ENCODE data around the gene SIRT6. TPM values are rescaled to one million over a fixed set of nuclear protein-coding genes. Genes with fewer than 3 reads are reported as not detected.
"Not testable (repeated sequence)": the region's sequence is repeated elsewhere in the genome, so short reads cannot be mapped to it uniquely, and the experiment has no call there.

Gene SIRT6
- polyA plus RNA-seq, 1 of the 3 experiments (the other 2 are of a cell fraction), result 41.0 TPM

DNA sequence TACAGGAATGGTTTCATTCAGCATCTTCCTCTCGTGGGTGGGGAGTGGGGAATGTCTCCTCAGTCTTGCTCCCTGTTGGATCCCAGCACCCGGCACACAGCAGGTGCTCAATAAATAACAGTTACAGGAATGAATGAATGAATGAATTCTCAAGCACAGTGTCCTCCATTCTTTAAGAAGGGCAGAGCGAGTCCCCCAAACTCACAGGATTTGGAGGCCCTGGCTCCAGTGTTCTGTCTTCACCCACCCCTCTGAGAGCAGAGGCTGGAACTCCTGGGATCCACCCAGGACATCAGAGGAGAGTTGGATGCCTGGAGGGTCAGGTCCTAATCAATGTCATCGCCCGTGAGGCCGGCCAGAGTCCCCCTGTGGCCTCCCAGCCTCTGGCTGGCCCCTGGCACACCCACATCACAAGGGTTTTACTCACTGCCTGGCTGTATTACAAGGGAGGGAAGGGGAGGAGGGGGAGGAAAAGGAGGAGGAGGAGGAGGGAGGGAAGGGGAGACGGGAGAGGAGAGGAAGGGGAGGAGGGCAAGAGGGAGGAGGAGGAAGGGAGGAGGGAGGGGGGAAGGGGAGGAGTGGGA, 37.6 kb downstream of the SIRT6 start:
- no peaks in the 10 kb centered on the region for H3K36me3 ChIP-seq (replicated peaks in 1 of 2; ENCODE audit: control insufficient read depth in 1 of 2, insufficient read depth in 2 of 2, low read length in 1 of 2)
- POLR2A ChIA-PET, result no interaction called here
- CTCF ChIA-PET, result no interaction called here
- no peaks in the 10 kb centered on the region for H4K20me1 ChIP-seq (ENCODE audit: insufficient read depth)
- no peak overlapping the region for H3K27ac ChIP-seq (ENCODE audit: low read depth in 2 of 2, low read length in 1 of 2)
- no peaks in the 10 kb centered on the region for H3K79me2 ChIP-seq (ENCODE audit: insufficient read depth)
- H3F3A ChIP-seq (replicated peaks; ENCODE audit: insufficient read depth), result no peaks in the 10 kb centered on the region
- H2AFZ ChIP-seq (ENCODE audit: low read depth), result no peak overlapping the region
- DNase-seq, result peak; percentile 12
- H3K27me3 ChIP-seq (ENCODE audit: insufficient read depth), result no peaks in the 10 kb centered on the region
- no peak overlapping the region for H3K4me2 ChIP-seq
- no peak for TF ChIP-seq GABPA (IDR thresholded peaks at IDR 0.05; ENCODE audit: low read depth)
- no peak for TF ChIP-seq FOXM1 (IDR thresholded peaks at IDR 0.05; ENCODE audit: low read depth)
- no peak for TF ChIP-seq NFIC (IDR thresholded peaks at IDR 0.05; ENCODE audit: borderline replicate concordance)
- TF ChIP-seq, protein P1, sequence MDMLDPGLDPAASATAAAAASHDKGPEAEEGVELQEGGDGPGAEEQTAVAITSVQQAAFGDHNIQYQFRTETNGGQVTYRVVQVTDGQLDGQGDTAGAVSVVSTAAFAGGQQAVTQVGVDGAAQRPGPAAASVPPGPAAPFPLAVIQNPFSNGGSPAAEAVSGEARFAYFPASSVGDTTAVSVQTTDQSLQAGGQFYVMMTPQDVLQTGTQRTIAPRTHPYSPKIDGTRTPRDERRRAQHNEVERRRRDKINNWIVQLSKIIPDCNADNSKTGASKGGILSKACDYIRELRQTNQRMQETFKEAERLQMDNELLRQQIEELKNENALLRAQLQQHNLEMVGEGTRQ (IDR thresholded peaks at IDR 0.05; ENCODE audit: borderline replicate concordance, low read depth, low read length), result no peak
- TF ChIP-seq JUND (IDR thresholded peaks at IDR 0.05), result no peak
- TF ChIP-seq TEAD4 (IDR thresholded peaks at IDR 0.05; ENCODE audit: borderline replicate concordance, insufficient read depth), result no peak
- TF ChIP-seq FOXJ3 (CRISPR knock-in tag; IDR thresholded peaks at IDR 0.05), result no peak
- TF ChIP-seq NRF1 (IDR thresholded peaks at IDR 0.05; ENCODE audit: low read depth, low read length), result no peak
- TF ChIP-seq IRF3 (IDR thresholded peaks at IDR 0.05; ENCODE audit: low read depth, low read length), result no peak
- WGBS (ENCODE audit: low lambda C conversion rate), result 32% methylated on average over 7 of the region's 7 CpGs
- H3K9ac ChIP-seq, result no peak overlapping the region
- no peaks in the 10 kb centered on the region for H3K9me2 ChIP-seq
- H3K4me3 ChIP-seq (ENCODE audit: low read depth in 2 of 2, low read length in 1 of 2), result no peak overlapping the region
- H3K9me3 ChIP-seq, result no peaks in the 10 kb centered on the region
- H3K4me1 ChIP-seq (ENCODE audit: control insufficient read depth in 1 of 2, insufficient read depth in 2 of 2, low read depth in 1 of 2, low read length in 1 of 2), result no peaks in the 10 kb centered on the region

- H3K9me2 ChIP-seq; H3K36me3 ChIP-seq (replicated peaks in 1 of 2; ENCODE audit: control insufficient read depth in 1 of 2, insufficient read depth in 2 of 2, low read length in 1 of 2); H2AFZ ChIP-seq (ENCODE audit: low read depth); H3F3A ChIP-seq (replicated peaks; ENCODE audit: insufficient read depth); H3K4me2 ChIP-seq; H4K20me1 ChIP-seq (ENCODE audit: insufficient read depth); H3K4me3 ChIP-seq (ENCODE audit: low read depth in 2 of 2, low read length in 1 of 2); POLR2A ChIA-PET; H3K9me3 ChIP-seq; H3K4me1 ChIP-seq (ENCODE audit: control insufficient read depth in 1 of 2, insufficient read depth in 2 of 2, low read depth in 1 of 2, low read length in 1 of 2); H3K79me2 ChIP-seq (ENCODE audit: insufficient read depth); H3K27ac ChIP-seq (ENCODE audit: low read depth in 2 of 2, low read length in 1 of 2); DNase-seq; H3K9ac ChIP-seq; H3K27me3 ChIP-seq (ENCODE audit: insufficient read depth): not testable (repeated sequence)
- WGBS (ENCODE audit: low lambda C conversion rate), result 83% methylated on average over 1 of the region's 1 CpG
- CTCF ChIA-PET, result interaction anchor here (1.5 kb wide), 1 partner anchor 157 kb away, joined by 3 read pairs; no protein-coding TSS in a partner anchor
Measured at GRCh38 chr19:4142916-4143315, 39.4 kb downstream of the SIRT6 start.

GRCh38 chr19:4140237-4140711, 42.1 kb downstream of the SIRT6 start:
- H3K9ac ChIP-seq, result no peak overlapping the region
- 23% methylated on average over 12 of the region's 12 CpGs for WGBS (ENCODE audit: low lambda C conversion rate)
- H3K4me2 ChIP-seq, result no peak overlapping the region
- H3K27me3 ChIP-seq (ENCODE audit: insufficient read depth), result no peaks in the 10 kb centered on the region
- H3K9me2 ChIP-seq, result no peaks in the 10 kb centered on the region
- ChIA-PET POLR2A (no interaction called here), CTCF (interaction anchor here (0.6 to 3.9 kb wide), 44 partner anchors 7 to 336 kb away, joined by 3 to 41 read pairs (median 5); partner anchors contain the start of genes CREB3L3, DAPK3, EEF2 and PIAS4)
- H3K4me1 ChIP-seq (ENCODE audit: control insufficient read depth in 1 of 2, insufficient read depth in 2 of 2, low read depth in 1 of 2, low read length in 1 of 2), result no peaks in the 10 kb centered on the region
- peak; percentile 86 for DNase-seq
- H3K79me2 ChIP-seq (ENCODE audit: insufficient read depth), result no peaks in the 10 kb centered on the region
- no peaks in the 10 kb centered on the region for H4K20me1 ChIP-seq (ENCODE audit: insufficient read depth)
- no peak overlapping the region for H3K4me3 ChIP-seq (ENCODE audit: low read depth in 2 of 2, low read length in 1 of 2)
- H3K27ac ChIP-seq (ENCODE audit: low read depth in 2 of 2, low read length in 1 of 2), result no peak overlapping the region
- H3F3A ChIP-seq (replicated peaks; ENCODE audit: insufficient read depth), result no peaks in the 10 kb centered on the region
- H3K36me3 ChIP-seq (replicated peaks in 1 of 2; ENCODE audit: control insufficient read depth in 1 of 2, insufficient read depth in 2 of 2, low read length in 1 of 2), result no peaks in the 10 kb centered on the region
- peak overlapping the region; percentile 43; the same call in 1 of the 2 replicates for H2AFZ ChIP-seq (ENCODE audit: low read depth)
- no peaks in the 10 kb centered on the region for H3K9me3 ChIP-seq
- TF ChIP-seq REST (IDR thresholded peaks at IDR 0.05; ENCODE audit: low read depth, low read length) (0 out of 2 replicates have a peak, but pooled peaks have one; percentile 9), SMC3 (IDR thresholded peaks at IDR 0.05; ENCODE audit: low read depth, low read length) (peak; percentile 19; the same call in 1 of the 2 replicates), RAD21 (IDR thresholded peaks at IDR 0.05; ENCODE audit: low read length) (peak; percentile 62)
- TF ChIP-seq, protein P2, sequence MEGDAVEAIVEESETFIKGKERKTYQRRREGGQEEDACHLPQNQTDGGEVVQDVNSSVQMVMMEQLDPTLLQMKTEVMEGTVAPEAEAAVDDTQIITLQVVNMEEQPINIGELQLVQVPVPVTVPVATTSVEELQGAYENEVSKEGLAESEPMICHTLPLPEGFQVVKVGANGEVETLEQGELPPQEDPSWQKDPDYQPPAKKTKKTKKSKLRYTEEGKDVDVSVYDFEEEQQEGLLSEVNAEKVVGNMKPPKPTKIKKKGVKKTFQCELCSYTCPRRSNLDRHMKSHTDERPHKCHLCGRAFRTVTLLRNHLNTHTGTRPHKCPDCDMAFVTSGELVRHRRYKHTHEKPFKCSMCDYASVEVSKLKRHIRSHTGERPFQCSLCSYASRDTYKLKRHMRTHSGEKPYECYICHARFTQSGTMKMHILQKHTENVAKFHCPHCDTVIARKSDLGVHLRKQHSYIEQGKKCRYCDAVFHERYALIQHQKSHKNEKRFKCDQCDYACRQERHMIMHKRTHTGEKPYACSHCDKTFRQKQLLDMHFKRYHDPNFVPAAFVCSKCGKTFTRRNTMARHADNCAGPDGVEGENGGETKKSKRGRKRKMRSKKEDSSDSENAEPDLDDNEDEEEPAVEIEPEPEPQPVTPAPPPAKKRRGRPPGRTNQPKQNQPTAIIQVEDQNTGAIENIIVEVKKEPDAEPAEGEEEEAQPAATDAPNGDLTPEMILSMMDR (IDR thresholded peaks at IDR 0.05), result peak; percentile 68
